ENCODE measurements around the gene FNDC11.
"Not testable (repeated sequence)": the region's sequence is repeated elsewhere in the genome, so short reads cannot be mapped to it uniquely, and the experiment has no call there.

DNA sequence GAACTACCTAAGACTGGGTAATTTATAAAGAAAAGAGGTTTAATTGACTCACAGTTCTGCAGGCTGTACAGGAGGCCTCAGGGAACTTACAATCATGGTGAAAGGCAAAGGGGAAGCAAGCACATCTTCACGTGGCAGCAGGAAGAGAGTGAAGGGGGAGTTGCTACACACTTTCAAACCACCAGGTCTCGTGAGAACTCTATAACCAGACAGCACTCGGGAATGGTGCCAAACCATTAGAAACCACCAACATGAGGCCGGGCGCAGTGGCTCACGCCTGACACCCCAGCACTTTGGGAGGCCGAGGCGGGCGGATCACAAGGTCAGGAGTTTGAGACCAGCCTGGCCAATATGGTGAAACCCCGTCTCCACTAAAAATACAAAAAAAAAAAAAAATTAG is 39.4 kb upstream of the FNDC11 start:
- not testable (repeated sequence) for TF ChIP-seq CTCF (conservative IDR thresholded peaks at IDR 0.05; ENCODE audit: low read depth, low read length); EZH2 (IDR thresholded peaks at IDR 0.05; ENCODE audit: low read length, unreplicated experiment); EZH2phosphoT487 (IDR thresholded peaks at IDR 0.05; ENCODE audit: borderline replicate concordance, low read length)
